Keratinocyte (primary cell): ENCODE data around the gene SNN. TPM values are rescaled to one million over a fixed set of nuclear protein-coding genes. Genes with fewer than 3 reads are reported as not detected.

ENCODE experiments used
- DNase-seq: peaks from one replicate; pipeline ENCODE4 v3.0.0-alpha.2; 2011; ENCODE audit warnings: low read depth, missing footprints, low spot score
- FAIRE-seq: peaks from 2 replicates; lab custom pipeline; 2011; peaks lifted over from hg19 to GRCh38; lab: Jason Lieb, UNC
- H2AFZ ChIP-seq: 2 replicates; pipeline ENCODE4 v1.6.0; 2012; ENCODE audit warnings: low read length, control low read depth, inconsistent platforms; ENCODE audit not compliant: control insufficient read depth
- H3K27ac ChIP-seq: 2 replicates; pipeline ENCODE4 v1.5.1; 2011; ENCODE audit warnings: low read length; ENCODE audit not compliant: control insufficient read depth, insufficient read depth
- H3K27me3 ChIP-seq: 3 replicates; pipeline ENCODE4 v1.6.0; 2011; ENCODE audit warnings: low read length; ENCODE audit not compliant: control insufficient read depth, insufficient read depth; ENCODE audit errors: extremely low read depth
- H3K36me3 ChIP-seq, 2 experiments: 2 replicates in 1 of 2; 3 replicates in 1 of 2; pipeline ENCODE4 v1.5.1; 2011; ENCODE audit warnings: low read length in 2 of 2, mild to moderate bottlenecking in 1 of 2; ENCODE audit not compliant: control insufficient read depth in 2 of 2, insufficient read depth in 2 of 2; ENCODE audit errors: extremely low read depth in 1 of 2
- H3K4me1 ChIP-seq: 3 replicates; pipeline ENCODE4 v1.5.1; 2011; ENCODE audit warnings: low read length; ENCODE audit not compliant: control insufficient read depth, insufficient read depth; ENCODE audit errors: extremely low read depth
- H3K4me2 ChIP-seq: 3 replicates; pipeline ENCODE4 v1.6.0; 2011; ENCODE audit warnings: low read depth, low read length; ENCODE audit not compliant: control insufficient read depth, insufficient read depth; ENCODE audit errors: extremely low read depth
- H3K4me3 ChIP-seq, 3 experiments: fragments of 200-600 bp in 1 of 3; sonication (generic) in 1 of 3; 2 replicates in 2 of 3; 3 replicates in 1 of 3; pipeline ENCODE4 v1.5.1; 2011 to 2016; ENCODE audit warnings: low read length in 3 of 3, mild to moderate bottlenecking in 3 of 3, control low read depth in 2 of 3, inconsistent platforms in 1 of 3, low read depth in 1 of 3, mixed read lengths in 1 of 3, mixed run types in 1 of 3, moderate library complexity in 1 of 3; ENCODE audit not compliant: control insufficient read depth in 2 of 3, insufficient read depth in 2 of 3; ENCODE audit errors: extremely low read depth in 1 of 3
- H3K79me2 ChIP-seq: 2 replicates; pipeline ENCODE4 v1.6.0; 2012; ENCODE audit warnings: low read length; ENCODE audit not compliant: control insufficient read depth, insufficient read depth
- H3K9ac ChIP-seq: 3 replicates; pipeline ENCODE4 v1.6.0; 2011; ENCODE audit warnings: low read length; ENCODE audit not compliant: control insufficient read depth, insufficient read depth; ENCODE audit errors: extremely low read depth
- H3K9me1 ChIP-seq: 3 replicates; pipeline ENCODE4 v1.6.0; 2011; ENCODE audit warnings: low read length; ENCODE audit not compliant: control insufficient read depth, insufficient read depth; ENCODE audit errors: extremely low read depth
- H3K9me3 ChIP-seq: 2 replicates; pipeline ENCODE4 v1.5.1; 2012; ENCODE audit warnings: low read depth, low read length; ENCODE audit not compliant: control insufficient read depth
- H4K20me1 ChIP-seq: 3 replicates; pipeline ENCODE4 v1.6.0; 2011; ENCODE audit warnings: low read length; ENCODE audit not compliant: control insufficient read depth, insufficient read depth; ENCODE audit errors: extremely low read depth
- CTCF ChIP-seq, 3 experiments: IDR thresholded peaks in 1 of 3; conservative IDR thresholded peaks in 1 of 3; optimal IDR thresholded peaks in 1 of 3; 2 replicates in 2 of 3; 3 replicates in 1 of 3; pipeline versions ENCODE3 to v1.5.1; 2011; ENCODE audit warnings: low read length in 3 of 3, mild to moderate bottlenecking in 3 of 3, moderate library complexity in 2 of 3, control low read depth in 1 of 3, inconsistent platforms in 1 of 3; ENCODE audit not compliant: insufficient read depth in 2 of 3; ENCODE audit errors: extremely low read depth in 1 of 3
- EZH2 ChIP-seq: IDR thresholded peaks from one replicate; pipeline ENCODE4 v1.6.1; 2012; ENCODE audit warnings: inconsistent platforms, mild to moderate bottlenecking, low read length, moderate library complexity
- dilution Hi-C: fragments of 300-500 bp; cut with MboI; formaldehyde crosslinking; loops from one replicate; pipeline ENCODE4 v1.7.0; 2020; ENCODE audit warnings: low sequenced_read_pairs; ENCODE audit not compliant: extremely low pct_ligation_motif_present
- polyA plus RNA-seq, 5 experiments: library from polyadenylated mRNA; depleted of rRNA in 3 of 5; stranded (reverse) in 3 of 5; stranded (forward) in 1 of 5; unstranded in 1 of 5; fragments of >200 nt; gene quantifications; 1 replicate in 1 of 5; 2 replicates in 3 of 5; 3 replicates in 1 of 5; pipeline versions ENCODE4 v1.2.1 to v1.2.3, GENCODE V29; 2011 to 2012; ENCODE audit warnings: missing spikeins in 2 of 5, low read depth in 1 of 5, low replicate concordance in 1 of 5

The SNN gene
- polyA plus RNA-seq, 1 donor (not counting 4 experiments of a cell fraction or from before 2014, with no cell fraction given): 15.9 TPM

GRCh38 chr16:11676799-11677198, 8.5 kb downstream of the SNN start:
- H3K9me1 ChIP-seq: peaks cover 2% of the 10 kb centered on the region
- H3K9ac ChIP-seq: peak overlapping the region; percentile 36
- H3K4me1 ChIP-seq: peaks cover 34% of the 10 kb centered on the region
- H3K27ac ChIP-seq: peak overlapping the region; percentile 40
- peaks cover 23 to 25% of the 10 kb centered on the region in 2 experiments for H3K36me3 ChIP-seq
- dilution Hi-C loops: no loop called here
- no peak for TF ChIP-seq EZH2
- no peak for TF ChIP-seq CTCF (optimal IDR thresholded peaks at IDR 0.05 in 1 of 3, IDR thresholded peaks at IDR 0.05 in 1 of 3, conservative IDR thresholded peaks at IDR 0.05 in 1 of 3; ENCODE audit: extremely low read depth in 1 of 3, insufficient read depth in 2 of 3, low read length in 3 of 3)
- no peak overlapping the region for H3K4me3 ChIP-seq
- H3K79me2 ChIP-seq: peaks cover 10% of the 10 kb centered on the region
- DNase-seq (no peak), FAIRE-seq (peak; percentile 92)
- peak overlapping the region; percentile 61 for H3K4me2 ChIP-seq
- no peak overlapping the region for H2AFZ ChIP-seq
- peaks cover 5% of the 10 kb centered on the region for H4K20me1 ChIP-seq
- no peaks in the 10 kb centered on the region for H3K27me3 ChIP-seq
- H3K9me3 ChIP-seq: no peaks in the 10 kb centered on the region

- Histone ChIP-seq H3K27me3 (no peaks in the 10 kb centered on the region), H3K9ac (peak overlapping the region; percentile 36), H3K4me2 (peak overlapping the region; percentile 61), H3K9me1 (peaks cover 2% of the 10 kb centered on the region), H2AFZ (no peak overlapping the region), H4K20me1 (peaks cover 5% of the 10 kb centered on the region), H3K4me3 (no peak overlapping the region), H3K4me1 (peaks cover 40% of the 10 kb centered on the region), H3K36me3 (peaks cover 24 to 30% of the 10 kb centered on the region in 2 experiments), H3K27ac (peak overlapping the region; percentile 40), H3K79me2 (peaks cover 9% of the 10 kb centered on the region), H3K9me3 (no peaks in the 10 kb centered on the region)
- TF ChIP-seq CTCF (optimal IDR thresholded peaks at IDR 0.05 in 1 of 3, IDR thresholded peaks at IDR 0.05 in 1 of 3, conservative IDR thresholded peaks at IDR 0.05 in 1 of 3; ENCODE audit: extremely low read depth in 1 of 3, insufficient read depth in 2 of 3, low read length in 3 of 3) (no peak), EZH2 (no peak)
- DNase-seq (no peak), FAIRE-seq (no peak)
- dilution Hi-C loops: no loop called here
Measured at GRCh38 chr16:11677451-11677951, 9.2 kb downstream of the SNN start.
